HG03565 (cell line): ENCODE measurements around the gene DHDDS.
"Not testable (repeated sequence)": the region's sequence is repeated elsewhere in the genome, so short reads cannot be mapped to it uniquely, and the experiment has no call there.

Experiments
- ATAC-seq: cut with Tn5 transposase; IDR thresholded peaks from one replicate; pipeline ENCODE4 v1.9.1; 2021; ENCODE audit warnings: mild to moderate bottlenecking, moderate library complexity; ENCODE audit not compliant: unreplicated experiment

The DHDDS gene, protein sequence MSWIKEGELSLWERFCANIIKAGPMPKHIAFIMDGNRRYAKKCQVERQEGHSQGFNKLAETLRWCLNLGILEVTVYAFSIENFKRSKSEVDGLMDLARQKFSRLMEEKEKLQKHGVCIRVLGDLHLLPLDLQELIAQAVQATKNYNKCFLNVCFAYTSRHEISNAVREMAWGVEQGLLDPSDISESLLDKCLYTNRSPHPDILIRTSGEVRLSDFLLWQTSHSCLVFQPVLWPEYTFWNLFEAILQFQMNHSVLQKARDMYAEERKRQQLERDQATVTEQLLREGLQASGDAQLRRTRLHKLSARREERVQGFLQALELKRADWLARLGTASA

DNA sequence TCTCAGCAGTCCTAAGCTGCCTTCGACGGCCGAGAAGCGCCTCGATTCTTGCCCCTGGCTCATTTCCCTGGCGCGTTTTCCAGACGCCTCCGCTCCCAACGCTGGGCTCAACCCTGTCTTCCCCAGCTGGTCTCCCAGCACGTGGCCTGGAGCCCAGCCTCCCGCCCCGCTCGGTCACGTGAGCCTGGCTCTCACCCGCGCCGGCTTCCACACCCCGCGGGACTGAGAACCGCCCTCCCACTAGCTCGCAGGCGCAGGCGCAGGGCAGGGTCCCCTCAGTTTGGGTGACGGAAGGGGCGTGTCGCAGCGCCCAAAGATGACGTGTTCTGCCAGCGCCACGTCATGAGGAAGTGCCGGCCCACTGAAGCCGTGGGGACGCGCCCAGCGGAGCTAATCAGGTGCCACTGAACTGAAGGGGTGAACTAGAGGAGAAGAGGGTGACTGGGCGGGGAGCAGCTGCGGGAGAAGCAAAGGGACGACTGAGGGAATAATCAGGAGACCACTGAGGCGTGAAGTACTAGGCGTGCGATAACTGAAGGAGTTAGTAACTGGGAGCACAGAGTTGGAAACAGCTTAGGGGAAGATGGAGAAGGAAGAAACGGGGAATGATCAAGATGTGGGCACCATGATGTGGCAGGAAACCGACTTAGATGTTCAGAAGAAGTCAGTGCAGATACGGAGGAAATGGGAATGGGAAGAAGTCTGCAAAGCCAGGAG is at the start of gene DHDDS:
Gene DHDDS, plus strand, starts transcription at position 343 of the 717 bp plus-strand sequence. CDS start 625 bp downstream, outside the sequence.
- peak; percentile 90 for ATAC-seq

DNA sequence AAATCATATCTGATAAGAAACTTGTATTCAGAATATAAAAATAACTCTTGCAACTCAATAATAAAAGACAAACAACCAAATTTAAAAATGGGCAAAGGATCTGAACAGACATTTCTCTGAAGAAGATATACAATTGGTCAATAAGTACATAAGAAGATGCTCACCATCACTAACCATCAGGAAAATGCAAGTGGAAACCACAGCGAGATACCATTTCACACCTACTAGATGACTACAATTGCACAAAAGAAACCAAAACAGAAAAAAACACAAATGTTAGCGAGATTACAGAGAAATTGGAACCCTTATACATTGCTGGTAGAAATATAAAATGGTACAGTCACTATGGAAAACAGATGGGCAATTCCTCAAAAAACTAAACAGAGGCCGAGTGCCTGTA is 48.0 kb upstream of the DHDDS start:
- no peak for ATAC-seq

DNA sequence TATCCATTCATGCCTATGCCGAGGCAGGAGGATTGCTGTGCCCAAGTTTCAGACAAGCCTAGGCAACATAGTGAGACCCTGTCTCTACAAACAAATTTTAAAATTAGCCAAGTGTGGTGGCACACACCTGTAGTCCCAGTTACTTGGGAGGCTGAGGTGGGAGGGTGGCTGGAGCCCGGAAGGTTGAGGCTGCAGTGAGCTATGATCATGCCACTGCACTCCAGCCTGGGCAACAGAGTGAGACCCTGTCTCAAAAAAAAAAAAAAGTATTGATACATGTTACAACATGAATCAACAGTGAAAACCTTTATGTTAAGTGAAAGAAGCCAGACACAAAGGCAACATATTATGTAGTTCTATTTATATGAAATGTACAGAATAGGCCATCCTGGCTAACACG is 47.1 kb upstream of the DHDDS start:
- not testable (repeated sequence) for ATAC-seq

DNA sequence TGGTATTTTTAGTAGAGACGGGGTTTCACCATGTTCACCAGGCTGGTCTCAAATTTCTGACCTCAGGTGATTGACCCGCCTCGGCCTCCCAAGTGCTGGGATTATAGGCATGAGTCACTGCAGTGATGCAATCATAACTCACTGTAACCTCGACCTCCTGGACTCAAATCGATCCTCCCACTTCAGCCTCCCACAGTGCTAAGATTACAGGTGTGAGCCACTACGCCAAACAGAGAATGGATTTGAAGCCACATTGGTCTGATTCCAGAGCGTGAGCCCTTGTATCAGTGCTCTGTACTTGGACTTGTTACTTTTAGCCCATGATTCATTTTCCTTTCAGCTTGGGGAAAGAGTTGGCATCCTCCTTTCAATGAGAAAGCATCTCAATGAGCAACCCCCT is 44.7 kb upstream of the DHDDS start:
- no peak for ATAC-seq

DNA sequence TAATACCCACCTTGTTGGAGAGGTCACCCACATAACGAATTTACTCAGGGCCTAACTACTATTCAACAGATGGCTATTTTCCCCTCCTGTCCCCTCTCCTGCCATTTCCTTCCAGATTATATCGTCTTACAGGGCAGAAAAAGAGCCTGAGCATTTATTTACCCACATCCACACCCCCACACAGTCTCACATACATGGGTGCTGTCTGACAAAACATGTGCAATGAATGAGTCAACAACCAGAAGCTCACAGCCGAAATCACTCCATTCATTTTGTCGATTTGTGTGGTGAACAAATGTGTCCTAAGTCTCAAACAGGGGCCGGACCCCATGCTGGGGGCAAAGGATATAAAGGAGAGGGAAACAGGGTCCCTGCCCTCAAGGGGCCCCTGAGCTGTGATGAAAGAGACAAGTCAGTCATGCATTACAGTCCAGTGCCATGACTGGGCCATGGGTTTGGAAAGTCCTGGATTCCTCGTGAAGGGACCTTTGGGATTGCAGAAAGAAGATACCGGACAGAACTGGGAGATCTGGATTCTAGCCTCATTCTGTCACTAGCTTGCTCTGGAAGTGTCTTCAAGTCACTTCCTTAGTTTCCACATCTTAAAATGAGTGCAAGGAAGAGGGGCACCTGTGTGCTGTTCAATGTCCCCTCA is 43.2 kb upstream of the DHDDS start:
- ATAC-seq: no peak

DNA sequence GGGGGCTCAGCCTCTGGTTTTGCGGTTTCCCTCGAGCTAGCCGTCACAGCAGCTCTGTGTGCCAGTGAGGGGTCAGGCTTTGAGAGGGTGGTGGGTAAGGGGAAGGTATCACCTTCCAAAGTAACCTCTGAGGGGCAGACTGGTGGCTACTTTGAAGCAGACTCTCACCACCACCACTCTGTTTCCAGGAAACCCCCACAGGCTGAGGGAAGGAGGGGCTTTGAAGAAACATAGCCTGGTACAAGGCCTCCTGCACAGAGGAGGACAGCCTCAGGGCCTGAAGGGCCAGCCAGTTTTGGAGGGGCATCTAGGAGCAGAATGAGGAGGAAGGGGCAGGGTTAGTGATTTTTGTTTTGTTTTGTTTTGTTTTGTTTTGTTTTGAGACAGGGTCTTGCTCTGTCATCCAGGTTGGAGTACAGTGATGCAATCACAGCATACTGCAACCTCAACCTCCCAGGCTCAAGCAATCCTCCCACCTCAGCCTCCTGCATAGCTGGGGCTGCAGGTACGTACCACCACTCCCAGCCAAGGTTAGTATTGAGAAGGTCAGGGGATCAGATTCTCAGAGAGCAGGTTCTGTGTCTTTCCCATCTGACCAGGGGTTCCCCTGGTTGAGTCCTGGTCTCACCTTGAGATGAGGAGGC is 42.4 kb upstream of the DHDDS start:
- ATAC-seq: no peak

DNA sequence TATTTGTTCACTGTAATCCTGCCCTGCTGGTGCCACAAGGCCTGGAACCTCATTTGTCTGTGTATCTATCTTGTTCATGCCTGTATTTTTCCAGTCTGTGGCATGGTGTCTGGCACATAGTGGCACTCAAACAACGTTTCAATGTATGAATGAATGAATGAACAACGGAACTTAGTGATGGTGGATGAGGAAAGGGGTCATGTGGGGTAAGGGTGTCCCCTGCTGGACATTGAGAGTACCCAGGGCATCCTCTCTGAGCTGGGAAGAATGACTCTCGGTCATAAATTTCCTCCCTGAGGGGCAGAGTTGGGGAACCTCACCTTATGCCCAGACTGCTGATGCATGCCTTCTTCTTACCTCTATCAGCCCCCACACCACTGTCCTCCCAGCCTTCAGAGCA is 40.7 kb upstream of the DHDDS start:
- no peak for ATAC-seq

DNA sequence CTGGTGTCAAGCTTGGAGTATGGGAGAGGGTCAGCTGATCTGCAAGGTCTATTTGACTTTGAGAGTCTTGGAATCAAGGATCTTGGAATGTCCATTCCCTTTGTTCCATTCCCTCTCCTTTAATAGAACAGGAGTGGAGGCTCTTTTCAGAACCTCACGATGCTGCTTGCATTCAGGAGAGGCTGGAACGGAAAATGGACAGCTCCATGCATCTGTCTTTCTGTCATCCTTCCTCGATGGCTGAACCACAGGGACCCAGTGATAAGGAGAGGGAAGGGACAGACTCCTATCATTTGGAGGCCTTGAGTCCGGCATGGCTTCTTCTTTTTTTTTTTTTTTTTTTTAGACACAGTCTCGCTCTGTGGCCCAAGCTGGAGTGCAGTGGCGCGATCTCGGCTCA is 36.4 kb upstream of the DHDDS start:
- ATAC-seq: no peak

DNA sequence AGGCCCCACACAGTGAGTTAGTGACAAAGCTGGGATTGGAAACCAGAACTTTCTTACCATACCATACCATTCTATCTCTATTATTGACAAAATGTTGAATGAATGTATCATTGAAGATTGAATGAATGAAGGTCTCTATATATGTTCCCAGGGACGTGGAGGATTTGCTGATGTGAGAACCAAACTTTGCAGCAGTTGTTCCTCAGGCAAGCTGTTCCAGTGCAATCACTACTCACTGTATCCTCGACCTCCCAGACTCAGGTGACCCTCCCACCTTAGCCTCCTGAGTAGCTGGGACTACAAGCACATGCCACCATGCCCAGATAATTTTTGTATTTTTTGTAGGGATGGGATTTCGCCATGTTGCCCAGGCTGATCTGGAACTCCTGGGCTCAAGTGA is 33.1 kb upstream of the DHDDS start:
- no peak for ATAC-seq

DNA sequence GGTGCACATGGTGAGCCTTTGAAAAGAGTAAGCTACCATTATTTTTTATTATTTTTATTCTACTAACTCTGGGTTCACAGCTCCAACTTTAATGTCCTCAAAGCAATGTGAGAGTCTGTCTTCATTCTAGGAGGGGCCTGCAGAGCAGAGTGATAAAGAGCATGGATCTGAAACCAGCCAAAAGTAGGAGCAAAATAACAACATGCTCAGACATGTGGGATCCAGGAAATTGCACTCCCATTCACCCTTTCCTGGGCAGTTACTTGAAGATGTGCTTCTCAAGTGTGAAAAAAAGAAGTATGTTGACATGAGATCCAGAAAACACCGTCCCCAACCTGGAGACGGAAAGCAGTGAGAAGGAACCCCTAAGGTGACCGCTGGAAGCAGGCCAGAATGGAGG is 30.2 kb upstream of the DHDDS start:
- no peak for ATAC-seq

DNA sequence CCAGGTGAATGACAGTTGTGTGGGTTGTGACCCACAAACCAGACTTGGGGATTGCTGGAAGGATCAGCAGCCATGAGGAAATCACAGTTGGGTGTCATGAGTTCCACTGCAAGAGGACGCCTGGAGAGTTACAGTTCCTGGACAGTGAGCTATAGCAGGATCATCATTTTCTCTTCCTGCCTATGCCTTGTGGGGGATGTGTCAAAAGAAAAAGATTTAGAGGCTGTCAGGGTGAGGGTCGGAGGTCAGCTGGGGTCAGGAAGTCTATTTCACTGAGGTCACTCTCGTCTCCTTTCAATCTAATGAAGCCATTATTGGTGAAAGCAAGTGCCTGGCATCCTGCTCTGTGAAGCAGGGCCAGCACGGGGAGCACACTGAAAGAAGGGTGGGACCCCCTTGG is 28.5 kb upstream of the DHDDS start:
- no peak for ATAC-seq

DNA sequence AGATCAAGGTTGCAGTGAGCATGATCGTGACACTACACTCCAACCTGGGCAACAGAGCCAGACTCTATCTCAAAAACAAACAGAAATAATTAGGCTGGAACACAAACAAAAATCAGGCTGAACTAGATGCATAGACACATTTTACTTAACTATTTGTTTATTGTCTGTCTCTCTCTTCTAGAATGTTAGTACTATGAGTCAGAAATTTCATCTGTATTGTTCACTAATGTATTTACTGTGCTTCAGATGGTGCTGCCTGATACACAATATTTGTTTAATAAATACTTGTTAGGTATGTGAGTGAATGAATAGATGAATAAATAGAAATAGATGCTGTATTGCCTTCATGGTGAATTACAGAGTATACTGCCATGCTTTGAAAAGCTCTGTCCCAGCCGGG is 27.5 kb upstream of the DHDDS start:
- no peak for ATAC-seq

DNA sequence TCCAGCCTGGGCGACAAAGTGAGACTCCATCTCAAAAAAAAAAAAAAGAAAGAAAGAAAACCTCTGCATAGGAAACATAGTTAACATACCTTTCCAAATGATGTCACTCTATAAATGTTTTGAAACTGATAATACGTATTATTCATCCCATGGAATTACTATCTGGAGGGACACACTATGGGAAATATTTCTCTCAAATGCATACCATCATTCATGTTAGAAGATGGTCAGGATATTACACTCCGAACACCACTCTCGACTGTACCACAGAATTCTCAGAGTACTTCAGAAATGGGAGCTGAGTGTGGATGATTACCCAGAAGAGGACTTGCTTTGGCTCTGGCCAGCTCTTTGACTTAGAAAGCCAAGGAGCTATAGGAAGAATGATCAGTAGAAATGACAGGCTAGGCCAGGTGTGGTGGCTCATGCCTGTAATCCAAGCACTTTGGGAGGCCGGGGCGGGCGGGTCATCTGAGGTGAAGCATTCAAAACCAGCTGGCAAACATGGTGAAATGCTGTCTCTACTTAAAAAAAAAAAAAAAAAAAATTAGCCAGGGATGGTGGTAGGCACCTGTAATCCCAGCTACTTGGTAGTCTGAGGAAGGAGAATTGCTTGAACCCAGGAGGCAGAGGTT is 26.7 kb upstream of the DHDDS start:
- no peak for ATAC-seq

DNA sequence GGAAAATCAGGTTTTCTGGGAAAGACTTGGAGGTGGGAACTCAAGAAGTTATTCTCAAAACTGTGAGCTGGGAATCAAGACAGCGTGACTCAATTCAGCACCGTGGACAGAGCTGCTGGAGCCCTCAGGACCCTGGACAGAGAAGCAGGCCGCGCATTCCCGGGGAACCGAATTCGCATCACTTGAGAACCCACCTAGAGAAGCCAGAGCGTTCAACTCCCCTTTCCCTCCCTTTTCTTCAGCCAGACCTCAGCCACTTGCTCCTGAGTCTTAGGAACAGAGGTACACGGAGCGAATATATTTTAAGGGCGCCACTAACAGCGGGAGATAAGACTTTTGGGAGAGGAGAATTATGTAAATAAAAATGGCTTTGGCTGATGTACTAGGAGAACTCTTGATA is 23.5 kb upstream of the DHDDS start:
- no peak for ATAC-seq

DNA sequence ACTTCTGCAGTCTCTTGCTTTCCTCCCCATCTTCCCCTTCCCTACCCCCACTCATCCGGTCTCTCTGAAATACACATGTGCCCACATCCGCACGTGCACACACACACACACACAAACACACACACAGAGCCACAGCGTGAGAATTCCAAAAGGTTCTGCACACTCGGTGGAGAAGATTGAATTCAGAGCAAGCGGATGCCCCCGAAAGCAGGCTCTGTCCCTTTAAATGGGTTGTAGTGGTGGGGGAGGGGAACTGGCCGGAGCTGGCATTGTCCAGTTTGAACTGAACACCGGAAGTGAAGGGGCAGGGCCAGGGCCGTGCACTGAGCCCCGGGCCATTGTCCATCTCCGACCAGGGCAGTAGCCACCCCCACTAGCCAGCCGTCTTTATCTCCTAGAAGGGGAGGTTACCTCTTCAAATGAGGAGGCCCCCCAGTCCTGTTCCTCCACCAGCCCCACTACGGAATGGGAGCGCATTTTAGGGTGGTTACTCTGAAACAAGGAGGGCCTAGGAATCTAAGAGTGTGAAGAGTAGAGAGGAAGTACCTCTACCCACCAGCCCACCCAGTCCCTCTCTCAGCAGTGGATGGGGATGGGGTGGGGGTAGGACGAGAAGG is 22.8 kb upstream of the DHDDS start:
- no peak for ATAC-seq

DNA sequence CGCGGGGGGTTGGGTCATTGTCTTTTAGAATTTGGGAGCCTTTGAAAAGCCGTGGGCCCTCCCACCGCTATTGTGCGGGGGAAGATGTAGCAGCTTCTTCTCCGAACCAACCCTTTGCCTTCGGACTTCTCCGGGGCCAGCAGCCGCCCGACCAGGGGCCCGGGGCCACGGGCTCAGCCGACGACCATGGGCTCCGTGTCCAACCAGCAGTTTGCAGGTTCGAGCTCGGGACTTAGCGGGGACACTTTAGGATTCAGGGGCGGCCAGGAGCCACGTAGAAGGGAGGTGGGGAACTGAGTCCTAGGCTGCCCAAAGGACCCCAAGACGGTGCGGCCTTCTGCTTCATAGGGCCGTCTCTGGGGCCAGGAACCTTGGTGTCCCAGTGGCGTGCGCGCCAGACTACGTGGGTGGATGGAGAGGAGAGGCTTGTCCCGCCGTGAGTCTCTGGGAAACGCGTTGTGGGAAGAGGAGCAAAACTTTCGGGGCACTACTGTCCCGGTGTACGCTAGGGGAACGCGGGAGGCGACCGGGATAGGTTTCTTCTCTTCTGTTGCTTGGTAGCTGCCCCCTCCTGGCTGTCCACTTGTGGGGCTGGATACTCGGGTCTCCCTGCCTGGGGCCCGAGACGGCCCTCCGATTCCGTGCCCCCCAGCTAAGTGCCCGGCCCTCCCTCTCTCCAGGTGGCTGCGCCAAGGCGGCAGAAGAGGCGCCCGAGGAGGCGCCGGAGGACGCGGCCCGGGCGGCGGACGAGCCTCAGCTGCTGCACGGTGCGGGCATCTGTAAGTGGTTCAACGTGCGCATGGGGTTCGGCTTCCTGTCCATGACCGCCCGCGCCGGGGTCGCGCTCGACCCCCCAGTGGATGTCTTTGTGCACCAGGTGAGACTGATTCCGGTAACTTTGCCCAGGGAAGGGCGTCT is 21.2 kb upstream of the DHDDS start, which contains the start of gene LIN28A:
Gene LIN28A, plus strand, starts transcription at position 112 of the 918 bp plus-strand sequence. Its CDS starts 75 bp downstream, at position 187.
- no peak for ATAC-seq

DNA sequence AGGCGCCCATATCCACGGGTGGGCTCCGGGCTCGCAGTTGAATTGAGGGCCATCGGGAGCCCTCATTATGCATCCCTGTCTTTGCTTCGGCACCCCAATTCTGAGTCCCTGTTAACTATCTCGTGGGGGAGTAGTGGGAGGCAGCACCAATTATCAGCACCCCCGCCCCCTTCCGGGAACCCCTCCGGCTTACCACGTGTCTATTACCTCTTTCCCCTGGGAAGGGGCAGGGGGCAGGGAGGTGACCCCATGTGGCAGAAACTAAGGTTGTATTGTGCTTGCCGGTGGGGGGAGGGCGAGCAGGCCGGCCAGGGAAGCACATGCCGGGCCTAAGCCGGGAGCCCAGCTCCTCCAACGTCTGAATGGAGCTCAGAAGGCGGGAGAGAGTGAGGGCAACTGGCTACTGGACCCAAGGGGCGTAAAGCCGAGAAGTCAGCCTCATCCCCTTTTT is 20.5 kb upstream of the DHDDS start:
- no peak for ATAC-seq

DNA sequence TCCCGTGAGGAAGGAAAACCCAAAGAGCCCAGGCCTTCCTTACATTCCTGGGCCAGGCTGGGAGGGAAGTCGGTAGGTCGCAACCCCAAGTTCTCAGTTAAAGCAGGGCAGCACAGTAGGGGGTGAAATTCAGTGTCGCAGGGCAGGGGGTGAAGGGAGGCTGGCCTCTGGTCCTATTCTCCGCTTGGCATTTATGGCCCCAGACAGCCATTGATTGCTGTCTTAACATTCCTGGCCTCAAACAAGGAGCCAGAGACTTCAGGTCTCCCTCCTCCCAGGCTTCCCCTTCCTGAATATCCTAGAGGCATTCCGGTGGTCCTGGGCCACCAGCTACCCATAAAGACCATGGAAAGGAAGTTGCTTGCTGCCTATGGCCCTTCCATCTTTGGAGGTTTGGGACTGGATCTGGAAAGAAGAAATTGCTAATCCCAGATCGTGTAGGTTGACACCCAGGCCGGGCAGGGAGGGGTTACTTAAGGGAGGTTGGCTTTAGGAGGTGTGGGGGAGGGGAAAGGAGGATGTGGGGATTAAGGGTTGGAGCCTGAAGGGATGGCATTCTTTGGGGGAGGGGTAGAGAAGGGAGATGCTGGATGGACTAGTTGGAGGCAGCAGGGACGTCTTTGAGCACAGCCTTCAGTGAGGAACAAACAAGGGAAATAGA is 19.8 kb upstream of the DHDDS start:
- no peak for ATAC-seq

DNA sequence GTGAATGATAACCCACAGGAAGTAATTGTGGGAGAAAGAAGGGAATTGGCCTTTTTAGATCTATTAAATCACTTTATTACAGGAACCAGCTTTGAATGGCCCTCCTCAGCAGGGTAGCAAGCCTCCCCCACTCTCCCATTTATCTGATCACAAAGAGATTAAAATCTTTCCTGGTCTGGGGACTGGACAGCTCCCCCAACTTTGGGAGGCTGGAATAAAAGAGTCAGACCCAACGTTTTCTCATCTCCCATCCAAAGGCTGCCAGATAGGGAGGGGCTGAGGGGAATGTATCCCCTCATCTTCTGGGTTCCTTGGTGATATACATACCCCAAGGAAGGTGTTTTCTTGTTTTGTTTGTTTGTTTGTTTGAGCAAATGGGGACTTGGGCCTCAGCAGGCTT is 19.1 kb upstream of the DHDDS start:
- ATAC-seq: no peak
